K562 (cell line): ENCODE data around the gene OGDH. TPM values are rescaled to one million over a fixed set of nuclear protein-coding genes. Genes with fewer than 3 reads are reported as not detected.

Experiments
- ATAC-seq: fragments of 200-7000 bp; cut with Tn5 transposase; 3 replicates; pipeline ENCODE4 v1.9.1; 2020; ENCODE audit warnings: moderate library complexity
- BruUV-seq: library from RNA; stranded (reverse); fragments of 400-500 nt; replicated peaks from 2 replicates; lab custom pipeline; 2021; lab: Mats Ljungman, UMichigan
- CTCF ChIA-PET: fragments of 300-600 bp; formaldehyde crosslinking; extraction: SDS; loops from one replicate; lab custom pipeline; 2021; ENCODE audit warnings: low intra/inter-chr PET ratio; lab: Yijun Ruan, JAX
- POLR2A ChIA-PET: fragments of 300-600, 350-650 bp; sonication (Branson Sonifier 250); formaldehyde crosslinking; extraction: SDS; loops from one replicate; lab custom pipeline; 2021; ENCODE audit warnings: antibody characterized with exemption, inconsistent platforms; lab: Yijun Ruan, JAX
- DNase-seq, 4 experiments: peaks; one replicate each; pipeline versions ENCODE4 v3.0.0 to v3.0.0-alpha.2; 2011 to 2018; ENCODE audit warnings: low spot score in 3 of 4, mixed read lengths in 3 of 4; ENCODE audit errors: extremely low read depth in 1 of 4
- FAIRE-seq: peaks from 2 replicates; lab custom pipeline; 2011; peaks lifted over from hg19 to GRCh38; lab: Jason Lieb, UNC
- H2AFZ ChIP-seq: 2 replicates; pipeline ENCODE4 v1.6.0; 2011; ENCODE audit warnings: low read depth, low read length, control low read depth, inconsistent platforms
- H3K27ac ChIP-seq: fragments of 200-600 bp; 3 replicates; pipeline ENCODE4 v1.8.0; 2011; ENCODE audit warnings: low read depth, mild to moderate bottlenecking, control low read depth, inconsistent platforms, low read length, moderate library complexity, mixed read lengths; ENCODE audit errors: extremely low read depth
- H3K27me3 ChIP-seq, 2 experiments: fragments of 300-600 bp in 1 of 2; 2 replicates in 1 of 2; 3 replicates in 1 of 2; pipeline versions ENCODE4 v1.6.0 to v1.8.0; 2011; ENCODE audit warnings: inconsistent platforms in 2 of 2, low read length in 2 of 2, mild to moderate bottlenecking in 1 of 2, mixed read lengths in 1 of 2, moderate library complexity in 1 of 2; ENCODE audit not compliant: control insufficient read depth in 2 of 2, insufficient read depth in 2 of 2
- H3K36me3 ChIP-seq: fragments of 300-600 bp; 3 replicates; pipeline ENCODE4 v1.8.0; 2011; ENCODE audit warnings: mild to moderate bottlenecking, low read length, inconsistent platforms; ENCODE audit not compliant: control insufficient read depth, insufficient read depth
- H3K4me1 ChIP-seq, 2 experiments: fragments of 200-600 bp in 1 of 2; replicated peaks in 1 of 2; 2 replicates in 1 of 2; 3 replicates in 1 of 2; pipeline versions ENCODE4 v1.5.1 to v1.8.0; 2011; ENCODE audit warnings: inconsistent platforms in 2 of 2, low read length in 2 of 2, mild to moderate bottlenecking in 1 of 2, mixed read lengths in 1 of 2, moderate library complexity in 1 of 2; ENCODE audit not compliant: control insufficient read depth in 2 of 2, insufficient read depth in 2 of 2
- H3K4me2 ChIP-seq: 2 replicates; pipeline ENCODE4 v1.6.1; 2011; ENCODE audit warnings: low read length, control low read depth, inconsistent platforms, mixed read lengths; ENCODE audit not compliant: insufficient read depth
- H3K4me3 ChIP-seq: fragments of 200-600 bp; sonication (generic), shearing (Covaris generic); 2 replicates; pipeline ENCODE4 v1.5.1; 2016; ENCODE audit warnings: control low read depth, inconsistent platforms
- H3K79me2 ChIP-seq: fragments of 200-600 bp; 3 replicates; pipeline ENCODE4 v1.8.0; 2011; ENCODE audit warnings: low read length, inconsistent platforms; ENCODE audit not compliant: control insufficient read depth, insufficient read depth
- H3K9ac ChIP-seq, 2 experiments: 2 replicates each; pipeline versions ENCODE4 v1.6.0 to v1.6.1; 2011; ENCODE audit warnings: low read depth in 2 of 2, low read length in 2 of 2, control low read depth in 1 of 2, inconsistent platforms in 1 of 2, mild to moderate bottlenecking in 1 of 2, mixed read lengths in 1 of 2; ENCODE audit not compliant: insufficient read depth in 1 of 2
- H3K9me1 ChIP-seq: one replicate; pipeline ENCODE4 v1.6.0; 2011; ENCODE audit warnings: inconsistent platforms, mild to moderate bottlenecking, low read length, moderate library complexity; ENCODE audit not compliant: control insufficient read depth, insufficient read depth
- H3K9me3 ChIP-seq: replicated peaks from 2 replicates; pipeline ENCODE4 v1.5.1; 2011; ENCODE audit warnings: low read depth, low read length, inconsistent platforms; ENCODE audit not compliant: control insufficient read depth, insufficient read depth
- H4K20me1 ChIP-seq: replicated peaks from 2 replicates; pipeline ENCODE4 v1.6.1; 2011; ENCODE audit warnings: low read length, inconsistent platforms, mixed read lengths; ENCODE audit not compliant: control insufficient read depth, insufficient read depth
- ARID1B ChIP-seq: fragments of 450-650 bp; IDR thresholded peaks from 2 replicates; pipeline ENCODE4 v1.6.1; 2016; ENCODE audit warnings: antibody characterized with exemption, mild to moderate bottlenecking, inconsistent platforms
- E2F6 ChIP-seq, 2 experiments: IDR thresholded peaks; 2 replicates each; pipeline ENCODE4 v1.6.1; 2011; ENCODE audit warnings: borderline replicate concordance in 1 of 2, control low read depth in 1 of 2, low read depth in 1 of 2, low read length in 1 of 2, mild to moderate bottlenecking in 1 of 2, mixed read lengths in 1 of 2, moderate library complexity in 1 of 2; ENCODE audit not compliant: insufficient read depth in 1 of 2, insufficient read length in 1 of 2, poor library complexity in 1 of 2, severe bottlenecking in 1 of 2; ENCODE audit errors: extremely low read depth in 1 of 2
- TFE3 ChIP-seq: fragments of 450-650 bp; formaldehyde crosslinking; IDR thresholded peaks from 2 replicates; pipeline ENCODE4 v1.4.0; 2020; ENCODE audit warnings: mild to moderate bottlenecking, mixed read lengths
- XRCC3 ChIP-seq: fragments of 450-650 bp; IDR thresholded peaks from 2 replicates; pipeline ENCODE4 v1.6.1; 2017; ENCODE audit warnings: mild to moderate bottlenecking, moderate library complexity
- ZNF197 ChIP-seq: fragments of 200-800 bp; sonication (Bioruptor generic); IDR thresholded peaks from 2 replicates; pipeline ENCODE4 v1.6.1; 2016; ENCODE audit warnings: low read depth, missing genetic modification characterization, missing compliant biosample characterization
- WGBS: fragments of 100-300 bp; shearing (Covaris generic); methylation state at CpG from one replicate; pipeline ENCODE4 v1.1.6; 2016; ENCODE audit warnings: low coverage, mixed read lengths; ENCODE audit not compliant: insufficient coverage; ENCODE audit errors: missing lambda C conversion rate; 5-methylcytosine and 5-hydroxymethylcytosine counted together
- in situ Hi-C: fragments of 300-500 bp; cut with MboI; formaldehyde crosslinking; loops from 4 replicates; pipeline ENCODE4 v1.15.0; 2018; ENCODE audit warnings: inconsistent platforms, mixed read lengths
- intact Hi-C: fragments of 100-400 bp; cut with micrococcal nuclease; formaldehyde crosslinking; loops from 2 replicates; pipeline ENCODE4 v1.14.2; 2022
- polyA plus RNA-seq, 8 experiments: library from polyadenylated mRNA; depleted of rRNA in 4 of 8; stranded (reverse) in 5 of 8; unstranded in 3 of 8; fragments of >200 nt; fragmentation: Nextera tagmentation in 2 of 8; fragmentation: Illumina TruSeq in 1 of 8; extraction: Ambion mirVana in 2 of 8; extraction: Trizol in 1 of 8; gene quantifications; 2 replicates each; pipeline versions ENCODE4 v1.2.1 to v1.2.3, GENCODE V29; 2011 to 2014; ENCODE audit warnings: inconsistent platforms in 1 of 8, missing spikeins in 1 of 8
- total RNA-seq, 7 experiments: library from RNA; depleted of rRNA in 6 of 7; stranded (reverse); fragments of >200 nt in 6 of 7; fragmentation: Illumina TruSeq in 2 of 7; extraction: Trizol in 2 of 7; gene quantifications; 2 replicates each; pipeline versions ENCODE4 v1.2.1 to v1.2.3, GENCODE V29; 2011 to 2021; ENCODE audit warnings: low replicate concordance in 1 of 7

The OGDH gene
- total and polyA plus RNA-seq, 9 of the 15 experiments (the other 6 are each of a cell fraction or from before 2014, with no cell fraction given) = 3.1 to 80.3 (median 23.5) TPM

GRCh38 chr7:44650772-44651171 is 44.3 kb downstream of the OGDH start:
- ATAC-seq = no peak
- ChIA-PET POLR2A (interaction anchor here (0.8 kb wide), 2 partner anchors 12 to 15 kb away, joined by 3 read pairs; no protein-coding TSS in a partner anchor), CTCF (no interaction called here)
- Histone ChIP-seq H2AFZ (no peak overlapping the region), H3K4me3 (no peak overlapping the region), H3K4me1 (no peaks in the 10 kb centered on the region; a peak in 2 of 5 replicates), H3K27ac (no peak overlapping the region), H3K9me3 (no peaks in the 10 kb centered on the region), H3K9me1 (no peaks in the 10 kb centered on the region), H3K27me3 (no peaks in the 10 kb centered on the region), H4K20me1 (no peaks in the 10 kb centered on the region), H3K4me2 (no peak overlapping the region), H3K36me3 (peaks cover 65% of the 10 kb centered on the region), H3K79me2 (no peaks in the 10 kb centered on the region), H3K9ac (no peak overlapping the region)
- intact Hi-C loops (no loop called here), in situ Hi-C loops (no loop called here)
- TF ChIP-seq XRCC3 = no peak
- no peak for TF ChIP-seq ZNF197
- no peak for TF ChIP-seq E2F6 (IDR thresholded peaks at IDR 0.05; ENCODE audit: borderline replicate concordance in 1 of 2, extremely low read depth in 1 of 2, insufficient read depth in 1 of 2, insufficient read length in 1 of 2, low read depth in 1 of 2, low read length in 1 of 2, poor library complexity in 1 of 2, severe bottlenecking in 1 of 2)
- no peak for TF ChIP-seq ARID1B
- TF ChIP-seq TFE3 (CRISPR knock-in tag) = peak; percentile 49; the same call in 1 of the 2 replicates
- no peak for DNase-seq
- no TSS peak for BruUV-seq
- WGBS = 87% methylated on average over 5 of the region's 5 CpGs
- no peak for FAIRE-seq
